Breast epithelium (tissue), 4 donors: ENCODE measurements around the gene WDR1. TPM values are rescaled to one million over a fixed set of nuclear protein-coding genes. Genes with fewer than 3 reads are reported as not detected.

Source experiments
- DNase-seq, 2 donors: peaks; one replicate each; pipeline ENCODE4 v3.0.0-alpha.2; 2019; ENCODE audit warnings: low spot score in 2 of 2
- H3K27ac ChIP-seq, 2 donors: fragments of 200-600 bp; sonication (generic) in 1 of 2; one replicate each; pipeline ENCODE4 v1.5.1; 2016 to 2019; ENCODE audit warnings: mild to moderate bottlenecking in 1 of 2
- H3K27me3 ChIP-seq, 2 donors: fragments of 200-600 bp; sonication (generic) in 1 of 2; one replicate each; pipeline versions ENCODE4 v1.5.1 to v1.6.0; 2017 to 2019; ENCODE audit warnings: control low read depth in 1 of 2, mild to moderate bottlenecking in 1 of 2
- H3K36me3 ChIP-seq: fragments of 200-600 bp; one replicate; pipeline ENCODE4 v1.5.1; 2019
- H3K4me1 ChIP-seq, 2 donors: fragments of 200-600 bp; sonication (generic); one replicate each; pipeline ENCODE4 v1.5.1; 2016 to 2019; ENCODE audit warnings: control low read depth in 1 of 2
- H3K4me3 ChIP-seq, 3 donors: fragments of 200-600 bp; sonication (generic); 1 replicate in 2 of 3; 2 replicates in 1 of 3; pipeline ENCODE4 v1.5.1; 2016 to 2019; ENCODE audit warnings: mild to moderate bottlenecking in 3 of 3, moderate library complexity in 2 of 3
- H3K9me3 ChIP-seq, 2 donors: fragments of 200-600 bp; sonication (generic) in 1 of 2; one replicate each; pipeline ENCODE4 v1.5.1; 2016 to 2019; ENCODE audit warnings: control low read depth in 1 of 2
- POLR2A ChIP-seq: fragments of 450-650 bp; IDR thresholded peaks from one replicate; pipeline ENCODE4 v1.6.1; 2016; ENCODE audit warnings: antibody characterized with exemption, mild to moderate bottlenecking, moderate library complexity
- POLR2AphosphoS5 ChIP-seq, 3 donors: sonication (generic); formaldehyde crosslinking; IDR thresholded peaks; one replicate each; pipeline ENCODE4 v1.6.1; 2017; ENCODE audit warnings: antibody characterized with exemption in 3 of 3
- intact Hi-C: fragments of 100-400 bp; cut with DNase I; formaldehyde crosslinking; loops from one replicate; pipeline ENCODE4 v1.15.1; 2023; ENCODE audit warnings: low total_unique reads
- total RNA-seq, 3 donors: library from RNA; depleted of rRNA; stranded (reverse); fragments of >200 nt; gene quantifications; one replicate each; pipeline ENCODE4 v1.1.0, GENCODE V29; 2016
- TF ChIP-seq, protein P1 (sequence below), 3 donors: fragments of 450-650 bp; IDR thresholded peaks; one replicate each; pipeline ENCODE4 v1.5.1; 2016 to 2017; ENCODE audit warnings: antibody characterized with exemption in 3 of 3, mild to moderate bottlenecking in 3 of 3, moderate library complexity in 3 of 3

WDR1 gene
- total RNA-seq, 3 donors from 2014 or later: 93.9 to 142 (median 127) TPM

DNA sequence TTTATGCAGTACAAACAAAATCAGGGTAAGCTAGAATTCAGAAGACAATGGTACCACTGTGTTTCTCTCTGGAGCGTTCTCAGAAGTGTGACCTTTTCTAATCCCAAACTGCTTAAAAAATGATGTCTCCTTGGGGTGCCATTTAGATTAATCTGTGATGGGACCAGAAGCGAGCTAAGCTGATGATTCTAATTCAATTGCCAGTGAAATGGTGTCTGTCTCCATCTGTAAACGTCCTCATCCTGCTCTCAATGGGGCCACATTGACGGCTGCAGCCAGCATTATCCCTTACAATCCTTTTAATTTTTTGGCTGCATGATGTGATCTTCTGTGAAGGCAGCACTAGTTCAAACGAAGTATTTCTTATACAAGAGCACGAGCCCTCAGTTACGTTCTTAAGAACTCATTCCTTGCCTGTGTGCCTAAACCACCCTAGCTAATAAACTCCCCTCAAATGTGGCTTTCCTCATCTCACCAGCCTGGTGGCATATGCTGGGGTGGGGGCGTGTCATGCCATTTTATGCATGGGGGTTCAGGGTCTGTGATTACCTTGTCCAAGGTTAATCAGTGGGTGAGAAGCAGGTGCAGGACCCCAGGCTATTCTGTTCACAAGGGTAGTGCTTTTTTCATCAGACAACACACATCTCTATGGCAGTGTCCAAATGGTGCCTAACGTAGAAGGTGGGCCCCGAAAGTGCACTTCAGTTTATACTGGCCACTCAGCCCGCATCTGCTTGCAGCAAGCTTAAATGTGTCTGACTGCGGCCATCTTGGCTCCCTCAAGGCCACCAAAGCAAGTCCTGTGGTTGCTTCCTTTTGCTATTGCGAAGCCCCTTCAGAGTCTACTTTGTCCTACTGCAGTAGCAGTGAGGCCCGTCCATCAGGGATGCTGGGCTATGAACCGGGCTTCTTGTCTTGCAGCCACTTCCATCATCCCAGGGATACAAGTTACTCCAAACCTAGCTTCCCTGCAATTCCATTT lies 49.6 kb downstream of the WDR1 start:
- H3K4me1 ChIP-seq: no peaks in the 10 kb centered on the region
- no peak overlapping the region for H3K4me3 ChIP-seq
- intact Hi-C loops: no loop called here
- H3K9me3 ChIP-seq: no peaks in the 10 kb centered on the region
- TF ChIP-seq, protein P1, sequence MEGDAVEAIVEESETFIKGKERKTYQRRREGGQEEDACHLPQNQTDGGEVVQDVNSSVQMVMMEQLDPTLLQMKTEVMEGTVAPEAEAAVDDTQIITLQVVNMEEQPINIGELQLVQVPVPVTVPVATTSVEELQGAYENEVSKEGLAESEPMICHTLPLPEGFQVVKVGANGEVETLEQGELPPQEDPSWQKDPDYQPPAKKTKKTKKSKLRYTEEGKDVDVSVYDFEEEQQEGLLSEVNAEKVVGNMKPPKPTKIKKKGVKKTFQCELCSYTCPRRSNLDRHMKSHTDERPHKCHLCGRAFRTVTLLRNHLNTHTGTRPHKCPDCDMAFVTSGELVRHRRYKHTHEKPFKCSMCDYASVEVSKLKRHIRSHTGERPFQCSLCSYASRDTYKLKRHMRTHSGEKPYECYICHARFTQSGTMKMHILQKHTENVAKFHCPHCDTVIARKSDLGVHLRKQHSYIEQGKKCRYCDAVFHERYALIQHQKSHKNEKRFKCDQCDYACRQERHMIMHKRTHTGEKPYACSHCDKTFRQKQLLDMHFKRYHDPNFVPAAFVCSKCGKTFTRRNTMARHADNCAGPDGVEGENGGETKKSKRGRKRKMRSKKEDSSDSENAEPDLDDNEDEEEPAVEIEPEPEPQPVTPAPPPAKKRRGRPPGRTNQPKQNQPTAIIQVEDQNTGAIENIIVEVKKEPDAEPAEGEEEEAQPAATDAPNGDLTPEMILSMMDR (IDR thresholded peaks at IDR 0.05): no peak
- no peak for TF ChIP-seq POLR2A
- H3K27me3 ChIP-seq: no peaks in the 10 kb centered on the region
- H3K36me3 ChIP-seq: no peaks in the 10 kb centered on the region
- no peak overlapping the region for H3K27ac ChIP-seq
- no peak for DNase-seq

DNA sequence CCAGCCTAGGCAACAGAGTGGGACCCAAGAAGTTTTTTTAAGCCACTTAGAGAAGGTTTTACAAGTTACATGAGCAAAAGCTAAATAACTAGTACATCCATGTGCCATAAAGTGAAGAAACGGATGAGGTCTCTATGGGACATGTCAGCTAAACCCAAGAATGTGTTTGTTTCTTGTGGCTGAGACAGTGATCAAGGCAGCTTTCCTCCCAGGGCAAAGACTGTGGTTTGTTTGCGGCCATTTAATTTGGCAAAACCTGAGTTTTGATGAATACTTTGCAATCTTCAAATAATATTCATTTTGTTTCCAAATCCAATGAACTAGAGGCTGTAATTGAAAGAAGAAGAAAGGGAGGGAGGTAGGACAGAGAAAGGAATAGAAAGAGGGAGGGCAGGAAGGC lies 50.4 kb downstream of the WDR1 start:
- Histone ChIP-seq H3K27ac (peak overlapping the region in 1 of 2 donors; percentile 8), H3K36me3 (no peaks in the 10 kb centered on the region), H3K4me3 (no peak overlapping the region), H3K27me3 (no peaks in the 10 kb centered on the region), H3K9me3 (no peaks in the 10 kb centered on the region), H3K4me1 (no peaks in the 10 kb centered on the region)
- TF ChIP-seq POLR2A (no peak), POLR2AphosphoS5 (IDR thresholded peaks at IDR 0.05) (no peak)
- TF ChIP-seq, protein P1 (IDR thresholded peaks at IDR 0.05): no peak
- intact Hi-C loops: no loop called here
- DNase-seq: no peak

DNA sequence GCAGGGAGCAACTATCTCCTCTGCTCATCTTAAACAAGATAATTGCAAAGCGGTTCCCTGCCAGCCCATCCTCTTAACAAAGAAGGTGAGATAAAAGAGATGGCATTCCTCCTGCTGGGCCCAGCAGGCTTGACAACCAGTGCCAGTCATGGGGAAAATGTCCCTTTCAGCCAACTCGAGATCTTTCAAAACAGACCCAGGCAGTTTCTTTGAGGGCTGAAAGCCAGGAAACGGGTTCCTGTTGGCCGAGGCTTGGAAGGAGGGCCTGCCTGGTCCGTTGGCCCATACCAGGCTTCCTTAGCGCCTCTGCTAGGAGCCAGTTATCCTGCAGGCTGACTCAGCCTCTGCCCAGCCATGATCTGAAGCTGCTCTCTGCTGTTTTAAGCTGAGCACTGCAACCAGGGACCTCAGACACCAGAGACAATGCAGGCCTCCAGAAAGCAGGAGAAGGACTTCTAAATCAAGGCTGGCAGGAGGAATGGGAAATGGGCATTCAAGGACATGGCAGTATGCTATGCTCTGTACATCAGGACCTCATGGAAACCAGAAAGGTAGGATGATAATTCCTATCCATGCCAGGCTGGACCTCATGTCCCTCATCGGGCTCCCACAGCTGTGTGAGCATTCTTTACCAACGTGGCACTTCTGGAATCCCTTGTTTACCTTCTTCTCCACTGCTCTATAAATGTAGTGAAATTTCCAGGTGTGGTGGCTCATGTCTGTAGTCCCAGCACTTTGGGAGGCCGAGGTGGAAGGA lies 52.9 kb downstream of the WDR1 start:
- Histone ChIP-seq H3K36me3 (no peaks in the 10 kb centered on the region), H3K27me3 (no peaks in the 10 kb centered on the region), H3K27ac (peak overlapping the region; percentile 64 to 71), H3K4me3 (no peak overlapping the region), H3K4me1 (no peaks in the 10 kb centered on the region), H3K9me3 (no peaks in the 10 kb centered on the region)
- TF ChIP-seq, protein P1 (IDR thresholded peaks at IDR 0.05): peak in 2 of 3 donors; percentile 44 to 86
- no peak for TF ChIP-seq POLR2A
- peak; percentile 24 to 67 (median 65) for TF ChIP-seq POLR2AphosphoS5 (IDR thresholded peaks at IDR 0.05)
- peak in 1 of 2 donors; percentile 91 for DNase-seq
- intact Hi-C loops: no loop called here

DNA sequence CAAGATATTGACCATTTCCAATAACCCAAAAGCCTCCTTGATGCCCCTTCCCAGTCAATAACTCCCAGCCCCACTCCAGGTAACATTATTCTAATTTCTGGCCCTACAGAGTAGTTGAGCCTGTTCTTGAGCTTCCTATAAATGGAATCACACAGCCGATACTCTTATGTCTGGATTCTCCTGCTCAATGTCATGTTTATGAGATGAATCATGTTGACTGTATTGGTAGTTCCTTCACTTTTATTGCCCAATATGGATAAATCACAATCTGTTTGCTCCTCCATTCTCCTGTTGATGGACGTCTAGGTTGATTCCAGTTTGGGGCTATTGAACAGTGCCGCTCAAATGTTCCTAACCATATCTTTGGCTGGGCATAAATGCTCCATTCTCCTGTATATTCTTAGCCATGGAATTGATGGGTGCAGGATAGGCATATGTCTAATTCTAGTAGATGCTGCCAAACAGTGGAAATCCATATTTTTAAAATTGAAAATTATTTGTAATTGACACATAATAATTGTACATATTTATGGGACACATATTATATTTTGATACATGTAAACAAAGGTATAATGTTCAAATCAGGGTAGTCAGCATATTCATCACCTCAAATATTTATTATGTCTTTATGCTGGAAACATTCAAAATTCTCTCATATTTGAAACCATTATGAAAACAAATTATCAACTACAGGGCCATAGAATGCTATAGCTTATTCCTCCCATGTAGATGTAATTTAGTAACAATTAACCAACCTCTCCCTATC lies 54.8 kb downstream of the WDR1 start:
- no peak for TF ChIP-seq POLR2AphosphoS5 (IDR thresholded peaks at IDR 0.05)
- no peak for TF ChIP-seq POLR2A
- TF ChIP-seq, protein P1 (IDR thresholded peaks at IDR 0.05): no peak
- DNase-seq: no peak
- H3K4me3 ChIP-seq: no peak overlapping the region
- no peak overlapping the region for H3K27ac ChIP-seq
- H3K4me1 ChIP-seq: no peaks in the 10 kb centered on the region
- no peaks in the 10 kb centered on the region for H3K27me3 ChIP-seq
- intact Hi-C loops: no loop called here
- no peaks in the 10 kb centered on the region for H3K36me3 ChIP-seq
- H3K9me3 ChIP-seq: no peaks in the 10 kb centered on the region
